OCI-LY7 (cell line): ENCODE data around the gene PHACTR3. TPM values are rescaled to one million over a fixed set of nuclear protein-coding genes. Genes with fewer than 3 reads are reported as not detected.

Experiments
- BruUV-seq: library from RNA; stranded (reverse); fragments of 400-500 nt; replicated peaks from 2 replicates; lab custom pipeline; 2021; lab: Mats Ljungman, UMichigan
- CTCF ChIA-PET: fragments of 300-600 bp; sonication (Branson Sonifier 250); formaldehyde crosslinking; loops from one replicate; lab custom pipeline; 2022; ENCODE audit warnings: antibody characterized with exemption; ENCODE audit not compliant: unreplicated experiment; lab: Charles Lee
- POLR2A ChIA-PET: fragments of 300-600 bp; sonication (Branson Sonifier 250); formaldehyde crosslinking; loops from one replicate; lab custom pipeline; 2022; ENCODE audit warnings: antibody characterized with exemption; lab: Charles Lee
- DNase-seq: peaks from one replicate; pipeline ENCODE4 v3.0.0-alpha.2; 2015; ENCODE audit warnings: low spot score
- H2AFZ ChIP-seq: fragments of 200-600 bp; sonication (generic), shearing (Covaris generic); 2 replicates; pipeline ENCODE4 v1.6.1; 2014; ENCODE audit warnings: mild to moderate bottlenecking, antibody characterized with exemption, low read length, moderate library complexity
- H3K27ac ChIP-seq: fragments of 200-600 bp; sonication (generic); 2 replicates; pipeline ENCODE4 v1.5.1; 2014; ENCODE audit warnings: mixed run types, low read depth, mild to moderate bottlenecking, moderate library complexity, low read length, inconsistent platforms; ENCODE audit not compliant: poor library complexity, severe bottlenecking
- H3K36me3 ChIP-seq: fragments of 200-600 bp; sonication (generic); 2 replicates; pipeline ENCODE4 v1.6.1; 2014; ENCODE audit warnings: mild to moderate bottlenecking, antibody characterized with exemption, low read length, moderate library complexity, mixed read lengths; ENCODE audit not compliant: insufficient read depth
- H3K4me1 ChIP-seq: fragments of 200-600 bp; sonication (generic); 2 replicates; pipeline ENCODE4 v1.5.1; 2014; ENCODE audit warnings: mild to moderate bottlenecking, low read length; ENCODE audit not compliant: insufficient read depth, poor library complexity, severe bottlenecking
- H3K4me2 ChIP-seq: fragments of 200-600 bp; sonication (generic); 2 replicates; pipeline ENCODE4 v1.6.1; 2014; ENCODE audit warnings: mild to moderate bottlenecking, low read length
- H3K4me3 ChIP-seq: fragments of 200-600 bp; sonication (generic); 2 replicates; pipeline ENCODE4 v1.5.1; 2014; ENCODE audit warnings: mild to moderate bottlenecking, low read depth, low read length; ENCODE audit not compliant: poor library complexity, severe bottlenecking
- H3K79me2 ChIP-seq: fragments of 200-600 bp; sonication (generic); 2 replicates; pipeline ENCODE4 v1.6.1; 2016; ENCODE audit warnings: low read depth, mild to moderate bottlenecking, low read length, moderate library complexity, mixed read lengths; ENCODE audit not compliant: insufficient read depth
- H3K9me2 ChIP-seq: fragments of 200-600 bp; sonication (generic); 2 replicates; pipeline ENCODE4 v1.6.1; 2016; ENCODE audit warnings: mild to moderate bottlenecking, low read length, mixed read lengths; ENCODE audit not compliant: insufficient read depth
- H3K9me3 ChIP-seq: fragments of 200-600 bp; sonication (generic); 2 replicates; pipeline ENCODE4 v1.6.1; 2014; ENCODE audit warnings: mild to moderate bottlenecking, mixed run types, low read length, mixed read lengths
- H4K20me1 ChIP-seq: fragments of 200-600 bp; sonication (generic); 2 replicates; pipeline ENCODE4 v1.6.1; 2014; ENCODE audit warnings: mild to moderate bottlenecking, antibody characterized with exemption, low read length, moderate library complexity, mixed read lengths; ENCODE audit not compliant: insufficient read depth
- CTCF ChIP-seq: fragments of 200-600 bp; sonication (generic); conservative IDR thresholded peaks from 2 replicates; pipeline ENCODE4 v1.5.1; 2014; ENCODE audit warnings: mild to moderate bottlenecking, antibody characterized with exemption, low read length, moderate library complexity, mixed read lengths
- EZH2phosphoT487 ChIP-seq: fragments of 200-600 bp; sonication (generic); IDR thresholded peaks from 2 replicates; pipeline ENCODE4 v1.6.1; 2018; ENCODE audit warnings: low read depth, borderline replicate concordance, mild to moderate bottlenecking, mixed run types, antibody characterized with exemption, low read length, moderate library complexity, mixed read lengths
- intact Hi-C: fragments of 100-400 bp; cut with micrococcal nuclease; formaldehyde crosslinking; loops from one replicate; pipeline ENCODE4 v1.10.0; 2022; ENCODE audit not compliant: unreplicated experiment
- total RNA-seq, 2 experiments: library from RNA; depleted of rRNA in 1 of 2; stranded (reverse); fragments of >200 nt in 1 of 2; shearing (Covaris generic) in 1 of 2; gene quantifications; 2 replicates each; pipeline ENCODE4 v1.2.3, GENCODE V29; 2014 to 2022

The PHACTR3 gene
- total RNA-seq, 2 experiments from 2014 or later, result 0.32 TPM; not detected in 1

GRCh38 chr20:59821201-59821600, 216.9 kb downstream of the PHACTR3 start:
- CTCF ChIA-PET, result no interaction called here
- no TSS peak for BruUV-seq
- TF ChIP-seq CTCF, result no peak
- H2AFZ ChIP-seq, result no peak overlapping the region
- no peaks in the 10 kb centered on the region for H3K36me3 ChIP-seq
- H3K9me3 ChIP-seq, result no peaks in the 10 kb centered on the region
- no peaks in the 10 kb centered on the region for H3K9me2 ChIP-seq
- intact Hi-C loops, result no loop called here
- H4K20me1 ChIP-seq, result no peaks in the 10 kb centered on the region
- no peak overlapping the region for H3K4me3 ChIP-seq
- no peaks in the 10 kb centered on the region for H3K4me1 ChIP-seq
- no peak overlapping the region for H3K27ac ChIP-seq
- POLR2A ChIA-PET, result no interaction called here
- no peaks in the 10 kb centered on the region for H3K79me2 ChIP-seq
- no peak overlapping the region for H3K4me2 ChIP-seq
- DNase-seq, result no peak

GRCh38 chr20:59821788-59822187, 217.4 kb downstream of the PHACTR3 start:
- intact Hi-C loops, result no loop called here
- H3K4me2 ChIP-seq, result no peak overlapping the region
- H2AFZ ChIP-seq, result no peak overlapping the region
- no peaks in the 10 kb centered on the region for H3K79me2 ChIP-seq
- POLR2A ChIA-PET, result no interaction called here
- no peaks in the 10 kb centered on the region for H3K9me2 ChIP-seq
- no peaks in the 10 kb centered on the region for H3K36me3 ChIP-seq
- no peaks in the 10 kb centered on the region for H3K4me1 ChIP-seq
- no peak overlapping the region for H3K4me3 ChIP-seq
- no peaks in the 10 kb centered on the region for H3K9me3 ChIP-seq
- BruUV-seq, result no TSS peak
- H4K20me1 ChIP-seq, result no peaks in the 10 kb centered on the region
- no peak for DNase-seq
- CTCF ChIA-PET, result no interaction called here
- TF ChIP-seq CTCF (no peak), EZH2phosphoT487 (no peak)
- no peak overlapping the region for H3K27ac ChIP-seq

GRCh38 chr20:59822291-59823029, 218.1 kb downstream of the PHACTR3 start:
- POLR2A ChIA-PET, result no interaction called here
- Histone ChIP-seq H3K4me3 (no peak overlapping the region), H3K36me3 (no peaks in the 10 kb centered on the region), H3K79me2 (no peaks in the 10 kb centered on the region), H2AFZ (no peak overlapping the region), H4K20me1 (no peaks in the 10 kb centered on the region), H3K4me2 (no peak overlapping the region), H3K9me2 (no peaks in the 10 kb centered on the region), H3K4me1 (no peaks in the 10 kb centered on the region), H3K27ac (no peak overlapping the region), H3K9me3 (no peaks in the 10 kb centered on the region)
- BruUV-seq, result no TSS peak
- intact Hi-C loops, result no loop called here
- TF ChIP-seq EZH2phosphoT487 (no peak), CTCF (no peak)
- DNase-seq, result no peak
- CTCF ChIA-PET, result no interaction called here
